K562 (cell line): Measurements from ENCODE around the gene NEMP1. TPM values are rescaled to one million over a fixed set of nuclear protein-coding genes. Genes with fewer than 3 reads are reported as not detected.

Experiments
- ATAC-seq: fragments of 200-7000 bp; cut with Tn5 transposase; 3 replicates; pipeline ENCODE4 v1.9.1; 2020; ENCODE audit warnings: moderate library complexity
- BruUV-seq: library from RNA; stranded (reverse); fragments of 400-500 nt; replicated peaks from 2 replicates; lab custom pipeline; 2021; lab: Mats Ljungman, UMichigan
- CTCF ChIA-PET: fragments of 300-600 bp; formaldehyde crosslinking; extraction: SDS; loops from one replicate; lab custom pipeline; 2021; ENCODE audit warnings: low intra/inter-chr PET ratio; lab: Yijun Ruan, JAX
- POLR2A ChIA-PET: fragments of 300-600, 350-650 bp; sonication (Branson Sonifier 250); formaldehyde crosslinking; extraction: SDS; loops from one replicate; lab custom pipeline; 2021; ENCODE audit warnings: antibody characterized with exemption, inconsistent platforms; lab: Yijun Ruan, JAX
- DNase-seq, 4 experiments: peaks; one replicate each; pipeline versions ENCODE4 v3.0.0 to v3.0.0-alpha.2; 2011 to 2018; ENCODE audit warnings: low spot score in 3 of 4, mixed read lengths in 3 of 4; ENCODE audit errors: extremely low read depth in 1 of 4
- FAIRE-seq: peaks from 2 replicates; lab custom pipeline; 2011; peaks lifted over from hg19 to GRCh38; lab: Jason Lieb, UNC
- H2AFZ ChIP-seq: 2 replicates; pipeline ENCODE4 v1.6.0; 2011; ENCODE audit warnings: low read depth, low read length, control low read depth, inconsistent platforms
- H3K27ac ChIP-seq: fragments of 200-600 bp; 3 replicates; pipeline ENCODE4 v1.8.0; 2011; ENCODE audit warnings: low read depth, mild to moderate bottlenecking, control low read depth, inconsistent platforms, low read length, moderate library complexity, mixed read lengths; ENCODE audit errors: extremely low read depth
- H3K27me3 ChIP-seq, 2 experiments: fragments of 300-600 bp in 1 of 2; 2 replicates in 1 of 2; 3 replicates in 1 of 2; pipeline versions ENCODE4 v1.6.0 to v1.8.0; 2011; ENCODE audit warnings: inconsistent platforms in 2 of 2, low read length in 2 of 2, mild to moderate bottlenecking in 1 of 2, mixed read lengths in 1 of 2, moderate library complexity in 1 of 2; ENCODE audit not compliant: control insufficient read depth in 2 of 2, insufficient read depth in 2 of 2
- H3K36me3 ChIP-seq: fragments of 300-600 bp; 3 replicates; pipeline ENCODE4 v1.8.0; 2011; ENCODE audit warnings: mild to moderate bottlenecking, low read length, inconsistent platforms; ENCODE audit not compliant: control insufficient read depth, insufficient read depth
- H3K4me1 ChIP-seq, 2 experiments: fragments of 200-600 bp in 1 of 2; replicated peaks in 1 of 2; 2 replicates in 1 of 2; 3 replicates in 1 of 2; pipeline versions ENCODE4 v1.5.1 to v1.8.0; 2011; ENCODE audit warnings: inconsistent platforms in 2 of 2, low read length in 2 of 2, mild to moderate bottlenecking in 1 of 2, mixed read lengths in 1 of 2, moderate library complexity in 1 of 2; ENCODE audit not compliant: control insufficient read depth in 2 of 2, insufficient read depth in 2 of 2
- H3K4me2 ChIP-seq: 2 replicates; pipeline ENCODE4 v1.6.1; 2011; ENCODE audit warnings: low read length, control low read depth, inconsistent platforms, mixed read lengths; ENCODE audit not compliant: insufficient read depth
- H3K4me3 ChIP-seq: fragments of 200-600 bp; sonication (generic), shearing (Covaris generic); 2 replicates; pipeline ENCODE4 v1.5.1; 2016; ENCODE audit warnings: control low read depth, inconsistent platforms
- H3K79me2 ChIP-seq: fragments of 200-600 bp; 3 replicates; pipeline ENCODE4 v1.8.0; 2011; ENCODE audit warnings: low read length, inconsistent platforms; ENCODE audit not compliant: control insufficient read depth, insufficient read depth
- H3K9ac ChIP-seq, 2 experiments: 2 replicates each; pipeline versions ENCODE4 v1.6.0 to v1.6.1; 2011; ENCODE audit warnings: low read depth in 2 of 2, low read length in 2 of 2, control low read depth in 1 of 2, inconsistent platforms in 1 of 2, mild to moderate bottlenecking in 1 of 2, mixed read lengths in 1 of 2; ENCODE audit not compliant: insufficient read depth in 1 of 2
- H3K9me1 ChIP-seq: one replicate; pipeline ENCODE4 v1.6.0; 2011; ENCODE audit warnings: inconsistent platforms, mild to moderate bottlenecking, low read length, moderate library complexity; ENCODE audit not compliant: control insufficient read depth, insufficient read depth
- H3K9me3 ChIP-seq: replicated peaks from 2 replicates; pipeline ENCODE4 v1.5.1; 2011; ENCODE audit warnings: low read depth, low read length, inconsistent platforms; ENCODE audit not compliant: control insufficient read depth, insufficient read depth
- H4K20me1 ChIP-seq: replicated peaks from 2 replicates; pipeline ENCODE4 v1.6.1; 2011; ENCODE audit warnings: low read length, inconsistent platforms, mixed read lengths; ENCODE audit not compliant: control insufficient read depth, insufficient read depth
- CHD2 ChIP-seq: IDR thresholded peaks from 2 replicates; pipeline ENCODE4 v1.6.1; 2011; ENCODE audit warnings: low read depth, low read length
- FOXA3 ChIP-seq, 2 experiments: fragments of 450-650 bp in 1 of 2; sonication (generic) in 1 of 2; formaldehyde crosslinking; IDR thresholded peaks in 1 of 2; conservative IDR thresholded peaks in 1 of 2; 2 replicates each; pipeline versions ENCODE4 v1.4.0 to v1.8.0; 2020 to 2022; ENCODE audit warnings: mild to moderate bottlenecking in 2 of 2, missing genetic modification reagents in 1 of 2
- GATAD2B ChIP-seq: fragments of 450-650 bp; IDR thresholded peaks from 2 replicates; pipeline ENCODE4 v1.6.1; 2017; ENCODE audit warnings: mild to moderate bottlenecking, borderline replicate concordance
- HMG20B ChIP-seq: fragments of 250-450 bp; sonication (Bioruptor Pico); IDR thresholded peaks from 2 replicates; pipeline ENCODE4 v1.5.0; 2021; ENCODE audit warnings: mild to moderate bottlenecking
- ILF3 ChIP-seq: fragments of 450-650 bp; IDR thresholded peaks from 2 replicates; pipeline ENCODE4 v1.6.1; 2018; ENCODE audit warnings: antibody characterized with exemption, mild to moderate bottlenecking, moderate library complexity, borderline replicate concordance
- NCOA1 ChIP-seq: fragments of 450-650 bp; IDR thresholded peaks from 2 replicates; pipeline ENCODE4 v1.6.1; 2016; ENCODE audit warnings: low read depth
- NR1H2 ChIP-seq: sonication (generic); formaldehyde crosslinking; IDR thresholded peaks from 2 replicates; pipeline ENCODE4 v1.4.0; 2020; ENCODE audit warnings: mild to moderate bottlenecking, missing genetic modification reagents
- ZNF76 ChIP-seq: fragments of 250-450 bp; sonication (Bioruptor Pico); IDR thresholded peaks from 2 replicates; pipeline ENCODE4 v1.4.0; 2020; ENCODE audit warnings: mild to moderate bottlenecking, moderate library complexity, borderline replicate concordance
- WGBS: fragments of 100-300 bp; shearing (Covaris generic); methylation state at CpG from one replicate; pipeline ENCODE4 v1.1.6; 2016; ENCODE audit warnings: low coverage, mixed read lengths; ENCODE audit not compliant: insufficient coverage; ENCODE audit errors: missing lambda C conversion rate; 5-methylcytosine and 5-hydroxymethylcytosine counted together
- in situ Hi-C: fragments of 300-500 bp; cut with MboI; formaldehyde crosslinking; loops from 4 replicates; pipeline ENCODE4 v1.15.0; 2018; ENCODE audit warnings: inconsistent platforms, mixed read lengths
- intact Hi-C: fragments of 100-400 bp; cut with micrococcal nuclease; formaldehyde crosslinking; loops from 2 replicates; pipeline ENCODE4 v1.14.2; 2022
- polyA plus RNA-seq, 8 experiments: library from polyadenylated mRNA; depleted of rRNA in 4 of 8; stranded (reverse) in 5 of 8; unstranded in 3 of 8; fragments of >200 nt; fragmentation: Nextera tagmentation in 2 of 8; fragmentation: Illumina TruSeq in 1 of 8; extraction: Ambion mirVana in 2 of 8; extraction: Trizol in 1 of 8; gene quantifications; 2 replicates each; pipeline versions ENCODE4 v1.2.1 to v1.2.3, GENCODE V29; 2011 to 2014; ENCODE audit warnings: inconsistent platforms in 1 of 8, missing spikeins in 1 of 8
- total RNA-seq, 7 experiments: library from RNA; depleted of rRNA in 6 of 7; stranded (reverse); fragments of >200 nt in 6 of 7; fragmentation: Illumina TruSeq in 2 of 7; extraction: Trizol in 2 of 7; gene quantifications; 2 replicates each; pipeline versions ENCODE4 v1.2.1 to v1.2.3, GENCODE V29; 2011 to 2021; ENCODE audit warnings: low replicate concordance in 1 of 7
- TF ChIP-seq, protein P1 (sequence below): fragments of 450-650 bp; IDR thresholded peaks from one replicate; pipeline ENCODE4 v1.6.1; 2018; ENCODE audit warnings: mild to moderate bottlenecking, moderate library complexity; ENCODE audit not compliant: partially characterized antibody
- TF ChIP-seq, protein P2 (sequence below), 2 experiments: fragments of 200-800 bp in 1 of 2; sonication (Bioruptor generic) in 1 of 2; sonication (generic) in 1 of 2; formaldehyde crosslinking in 1 of 2; IDR thresholded peaks in 1 of 2; conservative IDR thresholded peaks in 1 of 2; 2 replicates each; pipeline versions ENCODE4 v1.5.0 to v1.6.1; 2016 to 2020; ENCODE audit warnings: missing compliant biosample characterization in 1 of 2, missing genetic modification characterization in 1 of 2, missing genetic modification reagents in 1 of 2
- TF ChIP-seq, protein P3 (sequence below), 3 experiments: fragments of 200-800 bp in 1 of 3; fragments of 250-450 bp in 1 of 3; fragments of 450-650 bp in 1 of 3; sonication (Bioruptor Pico) in 1 of 3; sonication (Bioruptor generic) in 1 of 3; formaldehyde crosslinking in 1 of 3; IDR thresholded peaks; 2 replicates each; pipeline versions ENCODE4 v1.6.1 to v1.8.0; 2016 to 2022; ENCODE audit warnings: mild to moderate bottlenecking in 2 of 3, missing genetic modification characterization in 2 of 3, missing compliant biosample characterization in 1 of 3, moderate library complexity in 1 of 3

NEMP1 gene
- total and polyA plus RNA-seq, 9 of the 15 experiments (the other 6 are each of a cell fraction or from before 2014, with no cell fraction given) = 9.5 to 82.2 (median 41.2) TPM

DNA sequence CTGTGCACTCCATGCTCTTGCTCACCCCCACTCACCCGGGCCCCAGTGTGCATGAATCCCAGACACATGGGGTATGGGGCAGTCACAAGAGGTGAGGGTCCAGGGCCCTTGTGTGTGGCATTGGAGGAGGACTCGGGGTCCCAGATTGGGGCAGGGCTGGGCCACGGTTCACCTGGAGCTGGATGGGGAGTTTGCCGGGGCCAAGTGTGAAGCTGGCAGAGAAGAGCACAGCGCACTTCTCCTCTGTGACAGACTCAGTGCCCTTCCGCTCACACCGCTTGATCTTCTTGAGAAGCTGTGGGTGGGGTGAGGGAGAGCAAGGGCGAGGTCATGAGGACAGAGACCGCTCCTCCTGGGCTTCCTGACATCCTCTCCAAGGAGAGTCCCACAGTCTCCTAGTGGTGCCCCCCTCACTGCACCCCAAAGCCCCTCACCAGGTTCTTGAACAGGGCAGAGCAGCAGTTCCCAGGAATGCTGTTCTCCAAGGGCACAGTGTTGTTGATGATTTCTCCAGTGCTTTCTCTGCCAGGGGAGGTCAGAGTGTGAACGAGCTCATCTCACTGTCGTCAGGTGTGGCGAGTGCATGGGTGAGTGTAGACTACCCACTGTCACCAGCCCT is 25.8 kb upstream of the NEMP1 start:
- Histone ChIP-seq H3K27ac (no peak overlapping the region; the same call in 2 of the 3 replicates), H3K9ac (peak overlapping the region in 1 of 2 experiments; percentile 78; a peak in 1 of 4 replicates), H4K20me1 (no peaks in the 10 kb centered on the region), H3K27me3 (no peaks in the 10 kb centered on the region), H3K79me2 (no peaks in the 10 kb centered on the region), H3K4me3 (no peak overlapping the region), H3K36me3 (peaks cover 40% of the 10 kb centered on the region), H3K4me1 (peaks cover 22 to 61% of the 10 kb centered on the region in 2 experiments), H3K9me1 (no peaks in the 10 kb centered on the region)
- intact Hi-C loops = no loop called here
- FAIRE-seq = no peak
- no peak for ATAC-seq
- 95% methylated on average over 11 of the region's 12 CpGs for WGBS
- in situ Hi-C loops = no loop called here
- BruUV-seq = no TSS peak
- TF ChIP-seq, protein P1, sequence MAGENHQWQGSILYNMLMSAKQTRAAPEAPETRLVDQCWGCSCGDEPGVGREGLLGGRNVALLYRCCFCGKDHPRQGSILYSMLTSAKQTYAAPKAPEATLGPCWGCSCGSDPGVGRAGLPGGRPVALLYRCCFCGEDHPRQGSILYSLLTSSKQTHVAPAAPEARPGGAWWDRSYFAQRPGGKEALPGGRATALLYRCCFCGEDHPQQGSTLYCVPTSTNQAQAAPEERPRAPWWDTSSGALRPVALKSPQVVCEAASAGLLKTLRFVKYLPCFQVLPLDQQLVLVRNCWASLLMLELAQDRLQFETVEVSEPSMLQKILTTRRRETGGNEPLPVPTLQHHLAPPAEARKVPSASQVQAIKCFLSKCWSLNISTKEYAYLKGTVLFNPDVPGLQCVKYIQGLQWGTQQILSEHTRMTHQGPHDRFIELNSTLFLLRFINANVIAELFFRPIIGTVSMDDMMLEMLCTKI = no peak
- TF ChIP-seq NR1H2 (CRISPR knock-in tag) (no peak), GATAD2B (no peak), FOXA3 (CRISPR knock-in tag; conservative IDR thresholded peaks at IDR 0.05 in 1 of 2, IDR thresholded peaks at IDR 0.05 in 1 of 2) (no peak), CHD2 (no peak), NCOA1 (no peak), ILF3 (no peak), ZNF76 (CRISPR knock-in tag) (no peak), HMG20B (no peak)
- TF ChIP-seq, protein P2, sequence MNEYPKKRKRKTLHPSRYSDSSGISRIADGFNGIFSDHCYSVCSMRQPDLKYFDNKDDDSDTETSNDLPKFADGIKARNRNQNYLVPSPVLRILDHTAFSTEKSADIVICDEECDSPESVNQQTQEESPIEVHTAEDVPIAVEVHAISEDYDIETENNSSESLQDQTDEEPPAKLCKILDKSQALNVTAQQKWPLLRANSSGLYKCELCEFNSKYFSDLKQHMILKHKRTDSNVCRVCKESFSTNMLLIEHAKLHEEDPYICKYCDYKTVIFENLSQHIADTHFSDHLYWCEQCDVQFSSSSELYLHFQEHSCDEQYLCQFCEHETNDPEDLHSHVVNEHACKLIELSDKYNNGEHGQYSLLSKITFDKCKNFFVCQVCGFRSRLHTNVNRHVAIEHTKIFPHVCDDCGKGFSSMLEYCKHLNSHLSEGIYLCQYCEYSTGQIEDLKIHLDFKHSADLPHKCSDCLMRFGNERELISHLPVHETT (CRISPR knock-in tag; conservative IDR thresholded peaks at IDR 0.05 in 1 of 2, IDR thresholded peaks at IDR 0.05 in 1 of 2) = no peak
- TF ChIP-seq, protein P3, sequence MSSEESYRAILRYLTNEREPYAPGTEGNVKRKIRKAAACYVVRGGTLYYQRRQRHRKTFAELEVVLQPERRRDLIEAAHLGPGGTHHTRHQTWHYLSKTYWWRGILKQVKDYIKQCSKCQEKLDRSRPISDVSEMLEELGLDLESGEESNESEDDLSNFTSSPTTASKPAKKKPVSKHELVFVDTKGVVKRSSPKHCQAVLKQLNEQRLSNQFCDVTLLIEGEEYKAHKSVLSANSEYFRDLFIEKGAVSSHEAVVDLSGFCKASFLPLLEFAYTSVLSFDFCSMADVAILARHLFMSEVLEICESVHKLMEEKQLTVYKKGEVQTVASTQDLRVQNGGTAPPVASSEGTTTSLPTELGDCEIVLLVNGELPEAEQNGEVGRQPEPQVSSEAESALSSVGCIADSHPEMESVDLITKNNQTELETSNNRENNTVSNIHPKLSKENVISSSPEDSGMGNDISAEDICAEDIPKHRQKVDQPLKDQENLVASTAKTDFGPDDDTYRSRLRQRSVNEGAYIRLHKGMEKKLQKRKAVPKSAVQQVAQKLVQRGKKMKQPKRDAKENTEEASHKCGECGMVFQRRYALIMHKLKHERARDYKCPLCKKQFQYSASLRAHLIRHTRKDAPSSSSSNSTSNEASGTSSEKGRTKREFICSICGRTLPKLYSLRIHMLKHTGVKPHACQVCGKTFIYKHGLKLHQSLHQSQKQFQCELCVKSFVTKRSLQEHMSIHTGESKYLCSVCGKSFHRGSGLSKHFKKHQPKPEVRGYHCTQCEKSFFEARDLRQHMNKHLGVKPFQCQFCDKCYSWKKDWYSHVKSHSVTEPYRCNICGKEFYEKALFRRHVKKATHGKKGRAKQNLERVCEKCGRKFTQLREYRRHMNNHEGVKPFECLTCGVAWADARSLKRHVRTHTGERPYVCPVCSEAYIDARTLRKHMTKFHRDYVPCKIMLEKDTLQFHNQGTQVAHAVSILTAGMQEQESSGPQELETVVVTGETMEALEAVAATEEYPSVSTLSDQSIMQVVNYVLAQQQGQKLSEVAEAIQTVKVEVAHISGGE (CRISPR knock-in tag; IDR thresholded peaks at IDR 0.05) = no peak
- TF ChIP-seq, all 486 proteins: peak for 0
- Histone ChIP-seq H2AFZ (no peak overlapping the region), H3K4me2 (no peak overlapping the region), H3K9me3 (no peaks in the 10 kb centered on the region)
- CTCF ChIA-PET = no interaction called here
- peak in 1 of 4 experiments; percentile 4 for DNase-seq
- POLR2A ChIA-PET = interaction anchor here (1.9 to 2.2 kb wide), 2 partner anchors 8 to 26 kb away, joined by 7 read pairs; partner anchors contain the start of gene NEMP1
